AG10803 (cell line): ENCODE data around the gene TFAP2A.

Source experiments
- DNase-seq: peaks from one replicate; pipeline ENCODE4 v3.0.0; 2010; ENCODE audit warnings: low read depth
- H3K4me3 ChIP-seq: 2 replicates; pipeline ENCODE4 v1.5.1; 2011; ENCODE audit warnings: mild to moderate bottlenecking, low read length, control low read depth
- TF ChIP-seq, protein P1 (sequence below): conservative IDR thresholded peaks from 2 replicates; pipeline ENCODE4 v1.5.1; 2011; ENCODE audit warnings: mild to moderate bottlenecking, low read length, control low read depth, inconsistent platforms

TFAP2A gene

DNA sequence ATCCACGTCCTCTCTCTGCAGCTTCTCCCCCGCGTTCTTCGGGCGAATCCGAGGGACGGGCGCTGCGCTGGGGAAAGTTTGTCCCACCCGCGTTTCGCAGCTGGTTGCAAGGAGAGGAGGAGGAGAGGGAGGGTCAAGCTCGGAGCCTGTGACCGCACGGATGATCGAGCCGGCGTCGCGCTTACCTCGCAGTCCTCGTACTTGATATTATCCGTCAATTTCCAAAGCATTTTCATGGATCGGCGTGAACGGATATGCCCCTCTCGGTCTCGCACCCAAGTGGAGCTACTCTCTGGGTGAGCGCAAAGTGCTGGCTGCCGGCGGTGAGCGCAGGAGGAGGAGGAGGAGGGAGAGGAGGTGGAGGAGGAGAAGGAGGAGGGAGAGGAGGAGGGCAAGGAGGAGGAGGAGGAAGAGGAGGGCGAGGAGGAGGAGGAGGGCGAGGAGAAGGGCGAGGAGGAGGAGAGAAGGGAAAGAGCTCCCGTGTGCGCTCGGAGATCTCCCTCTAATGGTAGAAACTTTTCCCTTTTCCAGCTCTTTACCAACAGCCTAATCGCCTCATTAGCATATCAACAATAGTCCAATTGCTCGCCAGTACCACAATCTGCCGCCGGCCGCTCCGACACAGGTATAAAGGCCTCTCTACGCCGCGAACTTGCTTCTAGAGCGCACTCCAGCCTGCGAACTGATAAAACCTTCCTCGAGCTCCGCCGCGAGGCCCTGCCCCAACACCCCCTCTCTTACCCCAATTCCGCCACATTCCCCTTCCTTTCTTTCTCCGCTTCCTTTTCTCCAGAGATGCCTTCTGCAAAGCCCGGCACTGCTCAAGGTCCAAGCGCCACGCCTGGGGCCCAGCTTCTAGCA, at the start of gene TFAP2A:
Gene TFAP2A (minus strand): TSS at position 319 of the 861 bp plus-strand sequence. CDS start 83 bp downstream, at position 236.
- H3K4me3 ChIP-seq: peak within 1 kb of the TSS; percentile 68
- peak; percentile 57 for DNase-seq
- TF ChIP-seq, protein P1, sequence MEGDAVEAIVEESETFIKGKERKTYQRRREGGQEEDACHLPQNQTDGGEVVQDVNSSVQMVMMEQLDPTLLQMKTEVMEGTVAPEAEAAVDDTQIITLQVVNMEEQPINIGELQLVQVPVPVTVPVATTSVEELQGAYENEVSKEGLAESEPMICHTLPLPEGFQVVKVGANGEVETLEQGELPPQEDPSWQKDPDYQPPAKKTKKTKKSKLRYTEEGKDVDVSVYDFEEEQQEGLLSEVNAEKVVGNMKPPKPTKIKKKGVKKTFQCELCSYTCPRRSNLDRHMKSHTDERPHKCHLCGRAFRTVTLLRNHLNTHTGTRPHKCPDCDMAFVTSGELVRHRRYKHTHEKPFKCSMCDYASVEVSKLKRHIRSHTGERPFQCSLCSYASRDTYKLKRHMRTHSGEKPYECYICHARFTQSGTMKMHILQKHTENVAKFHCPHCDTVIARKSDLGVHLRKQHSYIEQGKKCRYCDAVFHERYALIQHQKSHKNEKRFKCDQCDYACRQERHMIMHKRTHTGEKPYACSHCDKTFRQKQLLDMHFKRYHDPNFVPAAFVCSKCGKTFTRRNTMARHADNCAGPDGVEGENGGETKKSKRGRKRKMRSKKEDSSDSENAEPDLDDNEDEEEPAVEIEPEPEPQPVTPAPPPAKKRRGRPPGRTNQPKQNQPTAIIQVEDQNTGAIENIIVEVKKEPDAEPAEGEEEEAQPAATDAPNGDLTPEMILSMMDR: peak; percentile 39

DNA sequence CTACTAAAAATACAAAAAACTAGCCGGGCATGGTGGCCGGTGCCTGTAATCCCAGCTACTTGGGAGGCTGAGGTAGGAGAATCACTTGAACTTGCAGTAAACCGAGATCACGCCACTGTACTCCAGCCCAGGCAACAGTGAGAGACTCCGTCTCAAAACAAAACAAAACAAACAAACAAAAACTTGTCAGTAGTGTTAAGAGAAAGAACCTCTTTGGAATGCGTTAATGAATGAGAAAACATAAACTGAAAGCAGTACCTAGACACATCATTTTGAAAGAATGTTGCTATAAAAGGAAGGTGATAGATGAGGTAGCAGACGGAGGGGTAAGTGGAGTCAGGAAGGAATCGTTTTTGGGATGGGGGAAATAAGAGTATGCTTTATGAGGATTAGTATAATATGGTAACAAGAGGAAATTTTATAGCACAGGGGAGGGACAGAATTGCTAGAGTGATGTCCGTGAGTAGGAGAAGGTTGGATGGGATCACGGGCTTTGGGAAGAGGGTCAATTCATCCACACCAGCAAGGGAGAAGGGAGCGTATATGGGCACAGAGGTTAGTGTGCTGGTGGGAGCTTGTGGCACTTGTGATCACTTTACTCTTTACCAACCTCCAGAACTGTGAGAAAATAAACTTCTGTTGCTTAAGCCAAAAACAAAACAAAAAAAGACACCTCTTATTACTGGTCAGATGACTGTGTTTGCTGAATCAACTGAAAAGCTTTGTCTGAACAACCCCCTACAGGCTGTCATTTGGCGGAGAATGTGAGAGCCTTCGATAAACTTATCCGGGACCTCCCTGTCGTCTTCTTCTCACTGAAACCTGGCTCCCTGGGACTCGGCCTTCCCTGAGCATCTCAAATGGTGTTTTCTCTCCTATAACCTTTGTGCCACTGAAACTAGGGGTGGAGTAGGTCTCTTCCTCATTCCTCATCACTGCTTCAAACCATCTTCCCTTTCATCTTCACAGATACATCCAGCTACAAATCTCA, 48.9 kb upstream of the TFAP2A start:
- TF ChIP-seq, protein P1: no peak
- H3K4me3 ChIP-seq: no peak overlapping the region
- no peak for DNase-seq

DNA sequence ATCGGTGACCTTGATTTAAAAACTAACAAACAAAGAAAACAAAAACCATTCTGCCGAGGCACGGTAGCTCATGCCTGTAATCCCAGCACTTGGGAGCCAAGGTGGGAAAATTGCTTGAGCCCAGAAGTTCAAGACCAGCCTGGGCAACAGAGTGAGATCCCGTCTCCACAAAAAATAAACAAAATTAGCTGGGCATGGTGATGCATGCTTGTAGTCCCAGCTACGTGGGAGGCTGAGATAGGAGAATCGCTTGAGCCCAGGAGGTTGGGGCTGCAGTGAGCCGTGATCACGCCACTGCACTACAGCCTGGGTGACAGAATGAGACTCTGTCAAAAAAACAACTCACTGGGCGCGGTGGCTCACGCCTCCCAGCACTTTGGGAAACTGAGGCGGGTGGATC, 48.2 kb upstream of the TFAP2A start:
- H3K4me3 ChIP-seq: no peak overlapping the region
- no peak for DNase-seq
- TF ChIP-seq, protein P1: no peak

GRCh38 chr6:10461850-10462249, 47.0 kb upstream of the TFAP2A start:
- TF ChIP-seq, protein P1: no peak
- H3K4me3 ChIP-seq: no peak overlapping the region
- no peak for DNase-seq

DNA sequence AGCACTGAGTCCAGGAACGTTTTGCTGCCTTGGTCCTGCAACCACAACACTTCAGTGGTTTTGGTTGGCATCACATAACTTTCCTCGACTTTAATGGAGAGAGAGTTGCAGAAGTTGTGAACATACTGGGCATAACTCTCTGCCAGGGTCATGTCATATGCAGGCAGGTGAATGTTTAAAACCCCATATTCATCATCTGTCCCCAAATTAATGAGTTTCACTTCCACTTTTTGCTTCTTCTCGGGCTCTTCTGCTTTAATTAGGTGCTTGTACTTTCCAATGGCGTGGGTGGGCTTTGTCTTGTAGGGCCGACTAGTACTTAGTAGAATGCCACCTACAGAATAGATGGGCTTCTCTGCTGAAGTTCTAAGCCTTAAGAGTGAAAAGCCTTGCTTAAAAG, 45.2 kb upstream of the TFAP2A start:
- TF ChIP-seq, protein P1: no peak
- no peak for DNase-seq
- no peak overlapping the region for H3K4me3 ChIP-seq

DNA sequence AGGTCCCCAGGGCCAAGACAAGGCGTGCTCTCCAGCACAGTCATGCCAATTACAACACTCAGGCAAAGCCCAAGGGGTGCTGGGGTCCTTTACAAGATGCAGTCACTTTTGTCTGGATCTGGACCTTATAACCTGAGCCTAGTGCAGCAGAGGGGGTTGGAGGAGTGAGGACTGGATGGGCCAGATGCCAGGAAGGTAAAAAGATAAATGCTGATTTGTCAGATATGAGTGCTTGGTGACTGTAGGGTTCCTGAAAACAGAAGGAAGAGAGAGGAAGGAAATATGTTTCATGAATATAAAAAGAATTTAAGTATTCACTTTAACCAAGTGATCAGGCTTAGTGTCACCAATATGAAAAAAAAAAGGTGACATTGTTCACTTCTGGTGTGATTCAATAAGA, 43.4 kb upstream of the TFAP2A start:
- TF ChIP-seq, protein P1: no peak
- no peak overlapping the region for H3K4me3 ChIP-seq
- DNase-seq: no peak
